C4-2B (cell line): ENCODE data around the gene UBE3C.

Source experiments
- H3K27ac ChIP-seq: fragments of 450-650 bp; 2 replicates; pipeline ENCODE4 v1.5.1; 2017
- CTCF ChIP-seq: fragments of 450-650 bp; conservative IDR thresholded peaks from 2 replicates; pipeline ENCODE4 v1.5.1; 2017; ENCODE audit warnings: mild to moderate bottlenecking
- ZFX ChIP-seq: fragments of 450-650 bp; IDR thresholded peaks from 2 replicates; pipeline ENCODE4 v1.6.1; 2017

Gene UBE3C

GRCh38 chr7:157183832-157184231 lies 45.1 kb downstream of the UBE3C start:
- TF ChIP-seq CTCF, result no peak
- TF ChIP-seq ZFX, result no peak
- no peak overlapping the region for H3K27ac ChIP-seq

GRCh38 chr7:157188091-157188665 lies 49.5 kb downstream of the UBE3C start:
- H3K27ac ChIP-seq, result no peak overlapping the region
- no peak for TF ChIP-seq CTCF

- no peak overlapping the region for H3K27ac ChIP-seq
- no peak for TF ChIP-seq ZFX
- TF ChIP-seq CTCF, result no peak
Observed at GRCh38 chr7:157189405-157189804, 50.7 kb downstream of the UBE3C start.

GRCh38 chr7:157192861-157193260 lies 54.1 kb downstream of the UBE3C start:
- H3K27ac ChIP-seq, result no peak overlapping the region
- TF ChIP-seq ZFX (no peak), CTCF (no peak)

- no peak for TF ChIP-seq ZFX
- TF ChIP-seq CTCF, result no peak
- H3K27ac ChIP-seq, result no peak overlapping the region
Observed at GRCh38 chr7:157193274-157193673, 54.5 kb downstream of the UBE3C start.

- TF ChIP-seq ZFX, result no peak
- no peak for TF ChIP-seq CTCF
- H3K27ac ChIP-seq, result no peak overlapping the region
Observed at GRCh38 chr7:157194948-157195347, 56.2 kb downstream of the UBE3C start.

- TF ChIP-seq ZFX (no peak), CTCF (no peak)
- no peak overlapping the region for H3K27ac ChIP-seq
Observed at GRCh38 chr7:157195868-157196267, 57.1 kb downstream of the UBE3C start.
